HG03432 (cell line): ENCODE measurements around the gene SOCS7.
"Not testable (repeated sequence)": the region's sequence is repeated elsewhere in the genome, so short reads cannot be mapped to it uniquely, and the experiment has no call there.

Experiments
- ATAC-seq: cut with Tn5 transposase; IDR thresholded peaks from one replicate; pipeline ENCODE4 v1.9.1; 2021; ENCODE audit warnings: mild to moderate bottlenecking, moderate library complexity; ENCODE audit not compliant: unreplicated experiment

The SOCS7 gene

GRCh38 chr17:38437313-38437712, 85.7 kb downstream of the SOCS7 start:
- ATAC-seq = not testable (repeated sequence)

GRCh38 chr17:38439436-38439835, 87.8 kb downstream of the SOCS7 start:
- ATAC-seq = no peak

GRCh38 chr17:38440614-38441397, 89.2 kb downstream of the SOCS7 start:
- ATAC-seq = no peak

GRCh38 chr17:38441429-38442061, 89.9 kb downstream of the SOCS7 start:
- no peak for ATAC-seq

GRCh38 chr17:38442548-38442947, 90.9 kb downstream of the SOCS7 start:
- ATAC-seq = no peak

- ATAC-seq = no peak
Measured at GRCh38 chr17:38443356-38444031, 91.8 kb downstream of the SOCS7 start.

GRCh38 chr17:38444151-38444550, 92.5 kb downstream of the SOCS7 start:
- ATAC-seq = no peak

GRCh38 chr17:38447502-38448085, 96.0 kb downstream of the SOCS7 start:
- ATAC-seq = no peak

GRCh38 chr17:38448208-38448771, 96.6 kb downstream of the SOCS7 start:
- ATAC-seq = no peak

GRCh38 chr17:38449364-38449763, 97.7 kb downstream of the SOCS7 start:
- no peak for ATAC-seq

GRCh38 chr17:38450557-38451029, 98.9 kb downstream of the SOCS7 start:
- ATAC-seq = no peak

GRCh38 chr17:38451030-38451839, 99.6 kb downstream of the SOCS7 start:
- no peak for ATAC-seq

- ATAC-seq = no peak
Measured at GRCh38 chr17:38451840-38452529, 100.3 kb downstream of the SOCS7 start.

- no peak for ATAC-seq
Measured at GRCh38 chr17:38452719-38453118, 101.1 kb downstream of the SOCS7 start.

- no peak for ATAC-seq
Measured at GRCh38 chr17:38453951-38454421, 102.3 kb downstream of the SOCS7 start.

- ATAC-seq = no peak
Measured at GRCh38 chr17:38454532-38454931, 102.9 kb downstream of the SOCS7 start.
